ENCODE measurements around the gene ACOT7. TPM values are rescaled to one million over a fixed set of nuclear protein-coding genes. Genes with fewer than 3 reads are reported as not detected.

Gene ACOT7
- total and polyA plus RNA-seq, 2 of the 13 experiments (the other 11 are each of a cell fraction or from before 2014, with no cell fraction given) = 33.0 to 55.8 TPM

DNA sequence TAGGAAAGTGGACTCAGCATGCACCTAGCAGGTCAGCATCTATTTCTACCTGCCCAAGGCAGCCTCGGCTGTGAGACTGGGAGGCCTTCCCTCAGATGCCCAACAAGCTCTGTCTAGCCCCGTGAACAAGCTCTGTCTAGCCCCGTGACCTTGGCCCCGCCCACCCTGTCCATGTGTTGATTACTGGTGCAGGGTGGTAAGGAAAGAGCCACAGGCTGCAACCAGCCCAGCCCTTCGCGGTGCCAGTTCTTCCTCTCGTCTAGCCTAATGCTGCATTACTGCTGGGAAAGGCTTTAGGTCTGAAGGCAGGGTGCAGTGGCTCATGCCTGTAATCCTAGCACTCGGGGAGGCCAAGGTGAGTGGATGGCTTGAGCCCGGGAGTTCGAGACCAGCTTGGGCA lies 134.9 kb downstream of the ACOT7 start:
- Histone ChIP-seq H3K27ac (ENCODE audit: extremely low read length, insufficient read depth, low read length) (no peak overlapping the region), H3K9me3 (ENCODE audit: low read length) (no peaks in the 10 kb centered on the region), H3K4me3 (replicated peaks in 1 of 3; ENCODE audit: insufficient read depth in 1 of 3, low read depth in 2 of 3, low read length in 3 of 3) (no peak overlapping the region), H3K9ac (ENCODE audit: insufficient read depth, low read depth, low read length) (no peak overlapping the region), H3K27me3 (ENCODE audit: control insufficient read depth in 1 of 2, insufficient read depth in 2 of 2, low read length in 2 of 2) (peaks cover 0 to 7% of the 10 kb centered on the region in 2 experiments; a peak in 3 of 5 replicates), H3K4me1 (ENCODE audit: insufficient read depth, low read length) (peaks cover 24% of the 10 kb centered on the region), H3K4me2 (ENCODE audit: low read depth, low read length) (no peak overlapping the region), H3K36me3 (replicated peaks in 1 of 2; ENCODE audit: control insufficient read depth in 1 of 2, insufficient read depth in 2 of 2, low read length in 2 of 2) (no peaks in the 10 kb centered on the region), H3K79me2 (ENCODE audit: insufficient read depth, low read length) (no peaks in the 10 kb centered on the region), H4K20me1 (ENCODE audit: insufficient read depth, low read length) (no peaks in the 10 kb centered on the region), H2AFZ (ENCODE audit: low read length) (no peak overlapping the region)
- ChIA-PET CTCF (ENCODE audit: low intra/inter-chr PET ratio, low total read pairs) (no interaction called here), POLR2A (no interaction called here)
- intact Hi-C loops (cut with micrococcal nuclease; ENCODE audit: unreplicated experiment) (no loop called here), in situ Hi-C loops (cut with HindIII; ENCODE audit: extremely low pct_ligation_motif_present, low pct_unique_long_range_greater_than_20kb) (no loop called here)
- DNase-seq (ENCODE audit: low spot score) (no peak), ATAC-seq (no peak), FAIRE-seq (no peak)
- no peak for TF ChIP-seq REST (IDR thresholded peaks at IDR 0.05; ENCODE audit: borderline replicate concordance in 1 of 2, low read depth in 1 of 2, low read length in 2 of 2)
- no peak for TF ChIP-seq ZBTB33 (CRISPR knock-in tag; IDR thresholded peaks at IDR 0.05)
- TF ChIP-seq, protein P1, sequence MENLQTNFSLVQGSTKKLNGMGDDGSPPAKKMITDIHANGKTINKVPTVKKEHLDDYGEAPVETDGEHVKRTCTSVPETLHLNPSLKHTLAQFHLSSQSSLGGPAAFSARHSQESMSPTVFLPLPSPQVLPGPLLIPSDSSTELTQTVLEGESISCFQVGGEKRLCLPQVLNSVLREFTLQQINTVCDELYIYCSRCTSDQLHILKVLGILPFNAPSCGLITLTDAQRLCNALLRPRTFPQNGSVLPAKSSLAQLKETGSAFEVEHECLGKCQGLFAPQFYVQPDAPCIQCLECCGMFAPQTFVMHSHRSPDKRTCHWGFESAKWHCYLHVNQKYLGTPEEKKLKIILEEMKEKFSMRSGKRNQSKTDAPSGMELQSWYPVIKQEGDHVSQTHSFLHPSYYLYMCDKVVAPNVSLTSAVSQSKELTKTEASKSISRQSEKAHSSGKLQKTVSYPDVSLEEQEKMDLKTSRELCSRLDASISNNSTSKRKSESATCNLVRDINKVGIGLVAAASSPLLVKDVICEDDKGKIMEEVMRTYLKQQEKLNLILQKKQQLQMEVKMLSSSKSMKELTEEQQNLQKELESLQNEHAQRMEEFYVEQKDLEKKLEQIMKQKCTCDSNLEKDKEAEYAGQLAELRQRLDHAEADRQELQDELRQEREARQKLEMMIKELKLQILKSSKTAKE (CRISPR knock-in tag; IDR thresholded peaks at IDR 0.05; ENCODE audit: borderline replicate concordance) = 0 out of 2 replicates have a peak, but pooled peaks have one; percentile 17
- TF ChIP-seq IKZF1 (IDR thresholded peaks at IDR 0.05) = no peak
- no peak for TF ChIP-seq ZBTB1 (CRISPR knock-in tag; IDR thresholded peaks at IDR 0.05; ENCODE audit: borderline replicate concordance)
- peak; percentile 60; the same call in 1 of the 2 replicates for TF ChIP-seq ZMYM3 (CRISPR knock-in tag; IDR thresholded peaks at IDR 0.05)
- 36% methylated on average over 7 of the region's 10 CpGs for WGBS (ENCODE audit: low lambda C conversion rate)
- no TSS peak for BruUV-seq (replicated peaks)

Measured in HepG2 (cell line).